Lower leg skin (tissue), 4 donors: ENCODE data around the gene ETV5. TPM values are rescaled to one million over a fixed set of nuclear protein-coding genes. Genes with fewer than 3 reads are reported as not detected.

Source experiments
- DNase-seq, 2 donors: peaks; one replicate each; pipeline ENCODE4 v3.0.0-alpha.2; 2019; ENCODE audit warnings: low spot score in 2 of 2
- H3K4me3 ChIP-seq: fragments of 200-600 bp; sonication (generic); 2 replicates; pipeline ENCODE4 v1.5.1; 2017; ENCODE audit warnings: mild to moderate bottlenecking, low read depth; ENCODE audit not compliant: poor library complexity, severe bottlenecking
- CTCF ChIP-seq, 3 donors: fragments of 450-650 bp; IDR thresholded peaks; one replicate each; pipeline ENCODE4 v1.5.1; 2016; ENCODE audit warnings: antibody characterized with exemption in 3 of 3, mild to moderate bottlenecking in 3 of 3, moderate library complexity in 2 of 3
- POLR2A ChIP-seq, 2 donors: fragments of 450-650 bp; IDR thresholded peaks; one replicate each; pipeline ENCODE4 v1.6.1; 2016 to 2017; ENCODE audit warnings: antibody characterized with exemption in 2 of 2, mild to moderate bottlenecking in 1 of 2, moderate library complexity in 1 of 2
- WGBS, 2 donors: methylation state at CpG; one replicate each; pipeline ENCODE4 v1.1.5; 2018; 5-methylcytosine and 5-hydroxymethylcytosine counted together
- intact Hi-C: fragments of 100-400 bp; cut with DNase I; formaldehyde crosslinking; loops from one replicate; pipeline ENCODE4 v1.15.0; 2023; ENCODE audit warnings: low total_unique reads
- total RNA-seq, 4 donors: library from RNA; depleted of rRNA; stranded (reverse); fragments of >200 nt; gene quantifications; one replicate each; pipeline ENCODE4 v1.1.0, GENCODE V29; 2016

Gene ETV5
- total RNA-seq, 4 donors from 2014 or later: 8.1 to 15.3 (median 9.7) TPM

DNA sequence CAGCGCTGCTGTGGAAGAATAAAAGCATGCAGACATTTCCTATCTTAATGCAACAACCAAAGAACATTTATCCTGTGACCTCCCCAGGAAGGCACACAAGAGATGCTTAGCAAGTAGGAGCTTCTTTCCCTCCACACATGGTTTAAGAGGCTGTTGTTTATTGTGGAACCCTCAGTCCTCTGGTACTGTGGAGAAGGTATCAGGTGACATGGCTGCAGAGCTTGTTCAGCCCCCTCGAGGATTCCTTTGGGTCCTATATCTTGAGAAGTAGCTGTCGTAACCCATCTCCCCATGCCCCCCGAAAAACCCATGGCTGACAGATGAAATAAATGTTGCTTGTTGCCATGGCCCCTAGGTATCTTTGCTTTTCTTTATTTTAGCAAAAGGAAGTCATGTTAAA is 20.3 kb upstream of the ETV5 start:
- DNase-seq: no peak
- no peak for TF ChIP-seq POLR2A (IDR thresholded peaks at IDR 0.05)
- TF ChIP-seq CTCF (IDR thresholded peaks at IDR 0.05): no peak
- 82 to 87% methylated on average over 4 of the region's 4 CpGs for WGBS, 2 donors
- intact Hi-C loops: no loop called here
- no peak overlapping the region for H3K4me3 ChIP-seq

DNA sequence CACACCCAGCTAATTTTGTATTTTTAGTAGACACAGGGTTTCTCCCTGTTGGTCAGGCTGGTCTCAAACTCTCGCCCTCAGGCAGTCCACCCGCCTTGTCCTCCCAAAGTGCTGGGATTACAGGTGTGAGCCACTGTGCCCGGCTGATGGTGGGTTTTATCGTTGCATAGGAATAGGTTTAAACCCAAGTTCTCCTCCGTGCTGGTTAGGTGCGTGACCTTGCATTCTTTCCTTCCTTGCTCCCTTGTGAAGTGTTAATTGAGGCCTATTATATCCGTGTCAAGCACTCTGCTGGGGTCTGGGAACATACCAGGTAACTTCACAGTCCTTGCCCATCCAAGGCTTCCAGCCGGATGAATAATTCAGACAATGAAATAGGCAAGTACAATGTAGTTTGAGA is 19.3 kb upstream of the ETV5 start:
- no peak for TF ChIP-seq POLR2A (IDR thresholded peaks at IDR 0.05)
- TF ChIP-seq CTCF (IDR thresholded peaks at IDR 0.05): no peak
- no peak overlapping the region for H3K4me3 ChIP-seq
- DNase-seq: no peak
- intact Hi-C loops: no loop called here
- 78 to 84% methylated on average over 8 of the region's 8 CpGs for WGBS, 2 donors

GRCh38 chr3:186127463-186127862 is 18.6 kb upstream of the ETV5 start:
- no peak overlapping the region for H3K4me3 ChIP-seq
- intact Hi-C loops: no loop called here
- 77 to 93% methylated on average over 7 of the region's 7 CpGs for WGBS, 2 donors
- DNase-seq: no peak
- TF ChIP-seq CTCF (IDR thresholded peaks at IDR 0.05) (no peak), POLR2A (IDR thresholded peaks at IDR 0.05) (no peak)

GRCh38 chr3:186125118-186125517 is 16.2 kb upstream of the ETV5 start:
- no peak overlapping the region for H3K4me3 ChIP-seq
- WGBS, 2 donors: 72 to 74% methylated on average over 2 of the region's 2 CpGs
- no peak for DNase-seq
- intact Hi-C loops: no loop called here
- TF ChIP-seq CTCF (IDR thresholded peaks at IDR 0.05) (no peak), POLR2A (IDR thresholded peaks at IDR 0.05) (no peak)

GRCh38 chr3:186124592-186124991 is 15.7 kb upstream of the ETV5 start:
- WGBS, 2 donors: 51 to 55% methylated on average over 5 of the region's 5 CpGs
- DNase-seq: no peak
- H3K4me3 ChIP-seq: no peak overlapping the region
- no peak for TF ChIP-seq POLR2A (IDR thresholded peaks at IDR 0.05)
- TF ChIP-seq CTCF (IDR thresholded peaks at IDR 0.05): no peak
- intact Hi-C loops: no loop called here

DNA sequence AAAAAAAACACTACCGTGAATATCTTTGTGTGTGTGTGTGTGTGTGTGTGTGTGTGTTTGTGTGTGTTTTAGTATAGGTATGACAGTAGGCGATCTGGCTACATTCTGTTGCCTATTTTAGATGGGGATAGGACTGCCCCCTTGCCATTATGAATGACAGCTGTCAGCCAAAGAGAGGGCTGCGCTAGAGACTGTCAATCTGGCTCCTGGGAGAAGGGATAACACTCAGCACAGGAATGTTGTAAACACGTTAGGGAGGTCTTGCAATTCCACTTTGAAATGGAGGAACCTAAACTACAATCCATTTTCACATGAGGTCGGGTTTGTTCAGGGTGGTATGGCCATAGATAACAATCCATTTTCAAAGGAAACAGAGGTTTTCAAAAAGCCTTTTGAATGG is 14.1 kb upstream of the ETV5 start:
- H3K4me3 ChIP-seq: no peak overlapping the region
- intact Hi-C loops: no loop called here
- WGBS, 2 donors: 70 to 77% methylated on average over 5 of the region's 5 CpGs
- DNase-seq: no peak
- no peak for TF ChIP-seq POLR2A (IDR thresholded peaks at IDR 0.05)
- no peak for TF ChIP-seq CTCF (IDR thresholded peaks at IDR 0.05)
